ENCODE measurements around the gene FRMD4B.

FRMD4B gene

GRCh38 chr3:69205385-69205784 lies 180.5 kb downstream of the FRMD4B start:
- no peak for TF ChIP-seq CTCF (IDR thresholded peaks at IDR 0.05; ENCODE audit: control insufficient read depth, extremely low read depth, insufficient read depth)

GRCh38 chr3:69204315-69204957 lies 181.5 kb downstream of the FRMD4B start:
- TF ChIP-seq CTCF (IDR thresholded peaks at IDR 0.05; ENCODE audit: control insufficient read depth, extremely low read depth, insufficient read depth), result no peak
- DNase-seq (ENCODE audit: low read depth), result peak; percentile 61
- H3K4me3 ChIP-seq (ENCODE audit: low read depth, low read length), result no peak overlapping the region

More at GRCh38 chr3:69205385-69205784, 180.5 kb downstream of the FRMD4B start:
- no peak overlapping the region for H3K4me3 ChIP-seq (ENCODE audit: low read depth, low read length)
- no peak for DNase-seq (ENCODE audit: low read depth)

GRCh38 chr3:69203631-69204314 lies 182.1 kb downstream of the FRMD4B start:
- no peak for TF ChIP-seq CTCF (IDR thresholded peaks at IDR 0.05; ENCODE audit: control insufficient read depth, extremely low read depth, insufficient read depth)
- H3K4me3 ChIP-seq (ENCODE audit: low read depth, low read length), result no peak overlapping the region
- peak; percentile 69 for DNase-seq (ENCODE audit: low read depth)

- no peak for TF ChIP-seq CTCF (IDR thresholded peaks at IDR 0.05; ENCODE audit: control insufficient read depth, extremely low read depth, insufficient read depth)
- no peak overlapping the region for H3K4me3 ChIP-seq (ENCODE audit: low read depth, low read length)
- no peak for DNase-seq (ENCODE audit: low read depth)
Observed at GRCh38 chr3:69201658-69202057, 184.2 kb downstream of the FRMD4B start.

GRCh38 chr3:69200384-69201068 lies 185.4 kb downstream of the FRMD4B start:
- H3K4me3 ChIP-seq (ENCODE audit: low read depth, low read length), result peak overlapping the region; percentile 73
- TF ChIP-seq CTCF (IDR thresholded peaks at IDR 0.05; ENCODE audit: control insufficient read depth, extremely low read depth, insufficient read depth), result no peak
- peak; percentile 100 for DNase-seq (ENCODE audit: low read depth)

- no peak for TF ChIP-seq CTCF (IDR thresholded peaks at IDR 0.05; ENCODE audit: control insufficient read depth, extremely low read depth, insufficient read depth)
- peak overlapping the region; percentile 73 for H3K4me3 ChIP-seq (ENCODE audit: low read depth, low read length)
- DNase-seq (ENCODE audit: low read depth), result no peak
Observed at GRCh38 chr3:69199942-69200341, 185.9 kb downstream of the FRMD4B start.
